HG03442 (cell line): ENCODE data around the gene IGLL5.
"Not testable (repeated sequence)": the region's sequence is repeated elsewhere in the genome, so short reads cannot be mapped to it uniquely, and the experiment has no call there.

ENCODE experiments used
- ATAC-seq: cut with Tn5 transposase; IDR thresholded peaks from one replicate; pipeline ENCODE4 v1.9.1; 2021; ENCODE audit warnings: mild to moderate bottlenecking, moderate library complexity; ENCODE audit not compliant: unreplicated experiment

The IGLL5 gene

DNA sequence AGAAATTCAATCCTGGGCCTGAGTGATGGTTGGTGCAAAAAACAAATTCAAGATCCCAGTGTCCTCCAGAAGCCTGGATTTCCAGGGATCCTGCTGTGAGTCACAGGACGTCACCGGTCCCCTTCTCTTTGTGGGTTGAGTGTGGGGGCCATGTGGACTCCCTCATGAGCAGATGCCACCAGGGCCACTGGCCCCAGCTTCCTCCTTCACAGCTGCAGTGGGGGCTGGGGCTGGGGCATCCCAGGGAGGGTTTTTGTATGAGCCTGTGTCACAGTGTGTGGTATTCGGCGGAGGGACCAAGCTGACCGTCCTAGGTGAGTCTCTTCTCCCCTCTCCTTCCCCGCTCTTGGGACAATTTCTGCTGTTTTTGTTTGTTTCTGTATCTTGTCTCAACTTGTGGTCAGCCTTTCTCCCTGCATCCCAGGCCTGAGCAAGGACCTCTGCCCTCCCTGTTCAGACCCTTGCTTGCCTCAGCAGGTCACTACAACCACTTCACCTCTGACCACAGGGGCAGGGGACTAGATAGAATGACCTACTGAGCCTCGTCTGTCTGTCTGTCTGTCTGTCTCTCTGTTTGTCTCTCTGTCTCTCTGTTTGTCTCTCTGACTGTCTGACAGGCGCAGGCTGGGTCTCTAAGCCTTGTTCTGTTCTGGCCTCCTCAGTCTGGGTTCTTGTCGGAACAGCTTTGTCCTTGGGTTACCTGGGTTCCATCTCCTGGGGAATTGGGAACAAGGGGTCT is 11.9 kb downstream of the IGLL5 start:
- not testable (repeated sequence) for ATAC-seq

GRCh38 chr22:22900527-22901205 is 13.1 kb downstream of the IGLL5 start:
- ATAC-seq = not testable (repeated sequence)

DNA sequence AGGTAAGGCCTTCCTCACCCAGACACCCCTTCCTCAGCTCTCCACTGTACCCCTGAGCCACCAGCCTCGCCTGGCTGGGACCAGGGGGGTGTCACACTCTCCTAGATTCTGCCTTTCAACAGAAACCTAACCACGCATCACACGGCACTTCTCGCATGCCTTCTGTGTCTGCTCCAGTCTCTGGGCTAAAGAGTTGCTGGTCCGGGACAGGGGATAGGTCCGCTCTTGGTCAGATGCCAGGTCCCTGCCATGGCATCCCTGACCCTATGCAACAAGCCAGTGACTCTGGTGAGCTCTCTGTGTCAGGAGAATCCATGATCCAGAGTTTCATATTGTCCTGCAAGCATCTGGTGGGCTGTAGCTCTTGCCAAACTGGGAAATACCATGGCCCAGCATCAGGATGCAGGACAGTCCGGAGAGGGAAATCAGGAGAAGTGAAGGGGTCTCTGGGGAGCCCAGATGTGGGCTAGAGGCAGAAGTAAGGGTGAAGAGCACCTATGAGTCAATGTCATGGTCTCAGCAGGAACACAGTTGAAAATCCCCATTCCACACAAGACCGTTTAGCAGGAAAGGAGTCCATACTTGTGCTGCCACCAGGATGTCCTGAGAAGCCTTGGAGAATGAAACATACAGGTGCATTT is 14.1 kb downstream of the IGLL5 start:
- ATAC-seq = no peak

- no peak for ATAC-seq
Observed at GRCh38 chr22:22902247-22903001, 14.8 kb downstream of the IGLL5 start.

DNA sequence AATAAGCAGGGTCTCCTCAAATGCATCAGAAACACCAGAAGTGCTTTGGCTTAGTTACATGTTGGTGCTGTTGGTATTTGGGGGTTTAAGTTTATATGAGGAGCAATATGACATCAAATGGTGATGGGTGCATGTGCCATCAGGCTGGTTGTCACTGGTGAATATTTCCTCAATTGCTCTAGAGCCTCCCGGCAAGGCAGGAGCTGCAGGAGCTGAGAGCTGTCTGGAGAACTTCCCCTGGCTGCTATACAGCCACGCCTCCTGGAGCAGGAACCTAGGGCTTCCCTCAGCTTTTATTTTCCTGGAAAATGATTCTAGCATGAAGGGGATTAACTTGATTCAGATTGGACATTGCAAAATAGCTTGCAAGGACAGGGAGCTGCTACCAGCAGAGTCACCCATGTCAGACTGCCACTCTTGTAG is 15.8 kb downstream of the IGLL5 start:
- no peak for ATAC-seq

DNA sequence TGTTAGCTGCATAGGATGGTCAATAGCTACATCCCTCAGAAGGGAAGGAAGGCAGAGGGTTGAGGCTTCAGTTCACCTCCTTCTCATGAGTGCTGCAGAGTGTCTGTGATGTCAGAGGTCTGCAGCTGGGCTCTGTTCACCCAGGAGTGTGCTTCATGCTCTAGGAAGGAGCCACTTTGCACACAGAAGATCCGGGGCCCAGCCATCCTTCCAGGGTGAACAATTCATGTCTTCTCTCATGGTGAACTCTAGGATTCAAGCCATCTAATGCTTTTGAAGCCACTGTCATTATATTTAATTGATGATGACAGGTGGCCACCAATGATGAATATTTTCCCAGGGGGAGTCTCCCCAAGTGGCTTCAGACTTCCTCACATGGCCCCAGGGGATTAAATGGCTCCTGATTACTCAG is 16.2 kb downstream of the IGLL5 start:
- ATAC-seq = not testable (repeated sequence)

- ATAC-seq = not testable (repeated sequence)
Observed at GRCh38 chr22:22904736-22905135, 17.1 kb downstream of the IGLL5 start.

GRCh38 chr22:22906391-22906790 is 18.8 kb downstream of the IGLL5 start:
- ATAC-seq = not testable (repeated sequence)

GRCh38 chr22:22906907-22907550 is 19.4 kb downstream of the IGLL5 start:
- ATAC-seq = no peak

DNA sequence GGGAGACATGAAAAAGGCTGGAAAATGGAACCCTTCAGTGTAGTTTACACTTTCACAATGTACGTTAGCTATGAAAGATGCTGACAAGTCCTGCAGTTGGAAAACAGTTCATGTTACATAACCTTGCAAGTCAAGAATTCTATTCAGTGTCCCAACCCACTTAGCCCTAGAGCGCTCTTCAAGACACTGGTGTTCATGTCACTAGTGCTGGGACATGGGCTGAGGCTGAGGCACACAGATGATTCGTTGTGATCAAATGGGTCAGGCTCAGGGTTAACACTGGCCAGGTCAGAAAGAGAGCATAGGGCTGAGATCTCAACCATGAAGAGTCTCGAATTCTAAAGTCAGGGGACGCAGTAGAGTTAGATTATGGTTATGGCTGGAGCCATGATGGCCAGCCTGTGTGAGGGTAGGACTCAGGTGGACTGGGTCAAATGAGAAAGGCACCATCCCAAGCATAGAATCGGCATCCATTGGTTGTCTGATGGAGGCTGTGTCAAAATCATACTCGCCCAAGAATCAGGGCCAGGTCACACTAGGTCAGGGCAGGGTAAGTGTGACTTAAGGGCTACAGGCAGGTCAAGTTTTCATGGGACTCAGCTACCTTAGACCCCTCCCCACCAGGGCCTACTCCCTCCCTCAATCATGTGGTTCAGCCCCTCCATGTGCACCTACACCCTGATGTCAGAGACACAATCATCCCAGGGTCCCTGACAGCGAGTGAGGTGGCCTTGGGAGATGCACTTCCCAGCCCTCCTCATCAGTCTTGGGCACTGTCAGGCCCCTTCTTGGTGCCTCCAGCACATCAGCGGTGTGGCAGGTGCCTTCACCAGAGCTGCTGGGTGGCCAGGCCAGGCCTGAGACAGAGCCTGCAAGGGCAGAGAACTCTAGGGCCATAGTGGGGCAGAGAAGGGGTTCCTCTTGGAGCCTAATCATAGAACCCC is 20.2 kb downstream of the IGLL5 start:
- no peak for ATAC-seq

GRCh38 chr22:22908495-22908861 is 20.9 kb downstream of the IGLL5 start:
- ATAC-seq = no peak

DNA sequence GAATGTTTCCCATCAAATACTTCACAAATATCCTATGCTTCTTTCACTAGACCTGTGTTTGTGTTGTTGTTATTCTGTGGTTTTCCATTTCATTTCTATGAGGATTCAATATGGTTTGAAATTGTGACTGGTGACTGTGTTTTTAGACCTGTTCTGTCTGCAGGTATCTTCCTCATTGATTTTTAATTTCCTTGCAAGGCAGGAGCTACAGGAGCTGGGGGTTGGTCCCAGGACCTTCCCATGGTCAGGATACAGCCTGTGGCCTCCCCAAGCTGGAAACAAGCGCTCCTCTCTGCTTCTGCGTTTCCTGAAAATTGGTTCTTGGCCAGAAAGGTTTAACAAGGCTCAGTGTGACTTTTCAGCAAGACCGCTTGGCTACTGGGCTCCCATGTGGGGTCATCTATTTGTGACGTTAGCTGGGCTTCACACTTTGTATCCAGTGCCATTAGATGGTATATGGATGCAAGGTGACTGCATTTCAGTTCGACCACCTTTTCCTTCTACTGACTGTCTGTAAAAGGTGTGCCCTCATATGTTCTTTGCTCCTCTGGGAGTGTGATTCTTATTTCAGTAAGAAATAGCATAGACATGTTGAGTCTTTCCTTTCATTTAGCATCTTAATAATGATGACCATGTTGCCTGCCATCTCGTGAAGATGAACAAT is 21.5 kb downstream of the IGLL5 start:
- no peak for ATAC-seq

GRCh38 chr22:22909605-22910271 is 22.1 kb downstream of the IGLL5 start:
- no peak for ATAC-seq

- ATAC-seq = no peak
Observed at GRCh38 chr22:22910272-22911240, 22.9 kb downstream of the IGLL5 start.

DNA sequence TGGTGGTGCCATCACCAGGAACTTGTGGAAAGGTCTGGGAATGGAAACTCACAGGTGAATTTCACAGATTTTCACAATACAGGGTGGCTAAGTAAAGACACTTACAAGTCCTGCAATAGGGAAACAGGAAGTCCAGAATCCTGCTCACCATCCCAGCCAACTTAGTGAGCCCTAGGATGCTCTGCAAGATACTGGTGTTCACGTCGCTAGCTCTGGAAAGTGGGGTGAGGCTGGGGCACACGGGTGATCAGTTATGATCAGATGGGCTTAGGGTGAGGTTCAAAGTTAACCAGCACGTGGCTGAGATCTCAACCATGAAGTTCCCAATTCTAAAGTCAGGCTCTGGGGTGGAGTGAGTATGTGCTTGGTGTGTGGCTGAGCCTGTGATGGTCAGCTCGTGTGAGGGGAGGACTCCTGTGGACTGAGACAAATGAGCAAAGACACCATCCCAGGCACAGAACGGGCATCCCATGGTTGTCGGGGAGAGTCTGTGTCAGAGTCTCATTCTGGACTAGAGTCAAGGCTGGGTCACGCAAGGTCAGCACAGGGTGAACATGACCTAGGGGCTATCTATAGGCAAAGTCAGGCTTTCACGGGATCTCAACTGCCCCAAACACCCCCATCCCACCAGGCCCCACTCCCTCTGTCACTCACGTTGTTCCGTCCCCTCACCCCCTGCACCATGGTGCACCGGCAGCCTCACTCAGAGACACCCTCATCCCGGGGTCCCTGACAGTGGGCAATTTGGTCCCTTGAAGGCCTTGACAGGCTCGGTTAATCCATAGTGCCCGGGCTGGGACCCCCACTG is 23.9 kb downstream of the IGLL5 start:
- ATAC-seq = no peak

- ATAC-seq = no peak
Observed at GRCh38 chr22:22912135-22912987, 24.7 kb downstream of the IGLL5 start.
